Effector memory CD4-positive, alpha-beta T cell (primary cell): Measurements from ENCODE around the gene L1CAM.

ENCODE experiments used
- DNase-seq, 3 donors: peaks; one replicate each; pipeline ENCODE4 v3.0.0-alpha.2; 2020
- H3K27ac ChIP-seq: 2 replicates; pipeline ENCODE4 v1.7.0; 2013; ENCODE audit warnings: mild to moderate bottlenecking, low read length, moderate library complexity; ENCODE audit not compliant: insufficient read depth, poor library complexity, severe bottlenecking
- H3K27me3 ChIP-seq: replicated peaks from 2 replicates; pipeline ENCODE4 v1.7.0; 2013; ENCODE audit warnings: mild to moderate bottlenecking, low read length; ENCODE audit not compliant: insufficient read depth, control insufficient read depth, poor library complexity, severe bottlenecking
- H3K36me3 ChIP-seq: 2 replicates; pipeline ENCODE4 v1.7.0; 2013; ENCODE audit warnings: mild to moderate bottlenecking, low read length, moderate library complexity; ENCODE audit not compliant: control insufficient read depth, insufficient read depth
- H3K4me1 ChIP-seq: 2 replicates; pipeline ENCODE4 v1.7.0; 2013; ENCODE audit warnings: low read length, mild to moderate bottlenecking; ENCODE audit not compliant: control insufficient read depth, insufficient read depth, poor library complexity, severe bottlenecking
- H3K4me3 ChIP-seq: 2 replicates; pipeline ENCODE4 v1.7.0; 2013; ENCODE audit warnings: low read length, low read depth, mild to moderate bottlenecking; ENCODE audit not compliant: insufficient read depth, poor library complexity, severe bottlenecking
- H3K9me3 ChIP-seq: 2 replicates; pipeline ENCODE4 v1.7.0; 2013; ENCODE audit warnings: mild to moderate bottlenecking, low read length, moderate library complexity; ENCODE audit not compliant: control insufficient read depth

L1CAM gene

GRCh38 chrX:153902385-153902784 lies 16.4 kb upstream of the L1CAM start:
- H3K27me3 ChIP-seq = no peaks in the 10 kb centered on the region
- H3K36me3 ChIP-seq = no peaks in the 10 kb centered on the region
- no peaks in the 10 kb centered on the region for H3K9me3 ChIP-seq
- H3K27ac ChIP-seq = no peak overlapping the region
- no peak for DNase-seq
- H3K4me3 ChIP-seq = no peak overlapping the region
- peaks cover 29% of the 10 kb centered on the region for H3K4me1 ChIP-seq

GRCh38 chrX:153901753-153902140 lies 15.8 kb upstream of the L1CAM start:
- no peaks in the 10 kb centered on the region for H3K27me3 ChIP-seq
- H3K27ac ChIP-seq = no peak overlapping the region
- H3K4me3 ChIP-seq = no peak overlapping the region
- H3K4me1 ChIP-seq = peaks cover 29% of the 10 kb centered on the region
- H3K9me3 ChIP-seq = no peaks in the 10 kb centered on the region
- no peaks in the 10 kb centered on the region for H3K36me3 ChIP-seq
- DNase-seq = no peak

GRCh38 chrX:153900831-153901752 lies 15.1 kb upstream of the L1CAM start:
- no peaks in the 10 kb centered on the region for H3K9me3 ChIP-seq
- peaks cover 29% of the 10 kb centered on the region for H3K4me1 ChIP-seq
- H3K36me3 ChIP-seq = no peaks in the 10 kb centered on the region
- no peak overlapping the region for H3K4me3 ChIP-seq
- H3K27me3 ChIP-seq = no peaks in the 10 kb centered on the region
- H3K27ac ChIP-seq = no peak overlapping the region
- peak; percentile 19 to 47 (median 32) for DNase-seq

- no peak overlapping the region for H3K27ac ChIP-seq
- H3K27me3 ChIP-seq = no peaks in the 10 kb centered on the region
- DNase-seq = no peak
- no peaks in the 10 kb centered on the region for H3K36me3 ChIP-seq
- H3K4me1 ChIP-seq = peaks cover 17% of the 10 kb centered on the region
- no peak overlapping the region for H3K4me3 ChIP-seq
- H3K9me3 ChIP-seq = no peaks in the 10 kb centered on the region
Observed at GRCh38 chrX:153897899-153898298, 11.9 kb upstream of the L1CAM start.

- Histone ChIP-seq H3K27ac (no peak overlapping the region), H3K27me3 (peaks cover 4% of the 10 kb centered on the region)
Observed at GRCh38 chrX:153889123-153889522, 3.1 kb upstream of the L1CAM start.

GRCh38 chrX:153888344-153888743 lies 2.4 kb upstream of the L1CAM start:
- Histone ChIP-seq H3K4me3 (no peak overlapping the region), H3K27me3 (peaks cover 4% of the 10 kb centered on the region), H3K9me3 (no peaks in the 10 kb centered on the region), H3K36me3 (no peaks in the 10 kb centered on the region), H3K4me1 (peaks cover 8% of the 10 kb centered on the region), H3K27ac (no peak overlapping the region)
- no peak for DNase-seq

More at GRCh38 chrX:153889123-153889522, 3.1 kb upstream of the L1CAM start:
- DNase-seq = no peak
- H3K36me3 ChIP-seq = no peaks in the 10 kb centered on the region
- no peak overlapping the region for H3K4me3 ChIP-seq
- H3K4me1 ChIP-seq = peaks cover 8% of the 10 kb centered on the region
- H3K9me3 ChIP-seq = no peaks in the 10 kb centered on the region

GRCh38 chrX:153887385-153887784 lies 1.4 kb upstream of the L1CAM start:
- DNase-seq = no peak
- Histone ChIP-seq H3K27me3 (peaks cover 11% of the 10 kb centered on the region), H3K27ac (no peak overlapping the region)

GRCh38 chrX:153886915-153887314 lies 942 bp upstream of the L1CAM start:
- DNase-seq = no peak
- Histone ChIP-seq H3K36me3 (no peaks in the 10 kb centered on the region), H3K27me3 (peaks cover 12% of the 10 kb centered on the region), H3K27ac (no peak overlapping the region), H3K4me1 (peaks cover 8% of the 10 kb centered on the region), H3K4me3 (no peak overlapping the region), H3K9me3 (no peaks in the 10 kb centered on the region)

More at GRCh38 chrX:153887385-153887784, 1.4 kb upstream of the L1CAM start:
- Histone ChIP-seq H3K9me3 (no peaks in the 10 kb centered on the region), H3K4me1 (peaks cover 8% of the 10 kb centered on the region), H3K4me3 (no peak overlapping the region), H3K36me3 (no peaks in the 10 kb centered on the region)

GRCh38 chrX:153885208-153885787 lies 675 bp downstream of the L1CAM start:
- Histone ChIP-seq H3K36me3 (no peaks in the 10 kb centered on the region), H3K27me3 (peaks cover 12% of the 10 kb centered on the region), H3K9me3 (no peaks in the 10 kb centered on the region), H3K27ac (no peak overlapping the region), H3K4me1 (peaks cover 8% of the 10 kb centered on the region), H3K4me3 (peak overlapping the region; percentile 25)
- DNase-seq = no peak

- peaks cover 8% of the 10 kb centered on the region for H3K4me1 ChIP-seq
- no peaks in the 10 kb centered on the region for H3K36me3 ChIP-seq
- H3K4me3 ChIP-seq = no peak overlapping the region
- H3K27ac ChIP-seq = no peak overlapping the region
- H3K27me3 ChIP-seq = peaks cover 12% of the 10 kb centered on the region
- no peak for DNase-seq
- H3K9me3 ChIP-seq = no peaks in the 10 kb centered on the region
Observed at GRCh38 chrX:153884590-153884989, 1.4 kb downstream of the L1CAM start.
